Immature natural killer cell (primary cell): Measurements from ENCODE around the gene SLC35F4. TPM values are rescaled to one million over a fixed set of nuclear protein-coding genes. Genes with fewer than 3 reads are reported as not detected.

ENCODE experiments used
- DNase-seq, 3 donors: peaks; one replicate each; pipeline ENCODE4 v3.0.0; 2022; ENCODE audit warnings: mixed read lengths in 1 of 3
- H3K27ac Mint-ChIP-seq, 6 donors: one replicate each; pipeline ENCODE4 v1.8.0; 2020; ENCODE audit warnings: mixed read lengths in 6 of 6, mild to moderate bottlenecking in 5 of 6, inconsistent platforms in 4 of 6, moderate library complexity in 3 of 6
- H3K27me3 Mint-ChIP-seq, 3 donors: one replicate each; pipeline ENCODE4 v1.8.0; 2020 to 2021; ENCODE audit warnings: low read depth in 3 of 3, mild to moderate bottlenecking in 3 of 3, mixed read lengths in 3 of 3, moderate library complexity in 3 of 3, inconsistent platforms in 1 of 3
- H3K36me3 Mint-ChIP-seq, 3 donors: one replicate each; pipeline ENCODE4 v1.8.0; 2020; ENCODE audit warnings: mixed read lengths in 3 of 3, inconsistent platforms in 2 of 3, mild to moderate bottlenecking in 2 of 3
- H3K4me1 Mint-ChIP-seq, 2 donors: one replicate each; pipeline ENCODE4 v1.8.0; 2020; ENCODE audit warnings: inconsistent platforms in 2 of 2, mild to moderate bottlenecking in 2 of 2, mixed read lengths in 2 of 2, moderate library complexity in 1 of 2
- H3K4me3 Mint-ChIP-seq, 5 donors: one replicate each; pipeline ENCODE4 v1.8.0; 2020; ENCODE audit warnings: mild to moderate bottlenecking in 5 of 5, mixed read lengths in 5 of 5, inconsistent platforms in 3 of 5, moderate library complexity in 3 of 5
- H3K9me3 Mint-ChIP-seq, 6 donors: one replicate each; pipeline ENCODE4 v1.8.0; 2020; ENCODE audit warnings: mild to moderate bottlenecking in 6 of 6, mixed read lengths in 6 of 6, inconsistent platforms in 4 of 6, moderate library complexity in 3 of 6
- polyA plus RNA-seq, 3 donors: library from polyadenylated mRNA; unstranded; fragments of 300-500 nt; fragmentation: Illumina TruSeq; gene quantifications; one replicate each; pipeline ENCODE4 v1.2.3, GENCODE V29; 2021

The SLC35F4 gene
- polyA plus RNA-seq, 3 donors from 2014 or later = not detected

DNA sequence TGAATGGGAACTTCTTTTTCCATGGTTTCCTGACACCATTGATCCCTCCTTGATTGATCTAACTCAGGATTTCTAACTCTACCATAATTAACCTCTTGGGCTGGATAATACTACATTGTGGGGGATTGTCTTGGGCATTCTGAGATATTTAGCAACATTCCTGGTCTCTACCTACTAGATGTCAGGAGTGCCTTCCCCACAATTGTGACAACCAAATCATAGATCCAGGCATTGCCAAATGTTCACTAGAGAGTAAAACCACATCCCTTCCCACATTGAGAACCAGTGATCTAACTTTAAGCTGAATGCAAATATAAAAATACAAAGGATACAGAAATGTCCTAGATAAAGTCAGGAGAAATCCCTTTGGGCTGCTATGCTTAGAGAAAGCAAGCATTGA lies 335.3 kb downstream of the SLC35F4 start:
- H3K9me3 Mint-ChIP-seq = peaks cover 3 to 34% (median 19%) of the 10 kb centered on the region in 6 donors
- no peak overlapping the region for H3K27ac Mint-ChIP-seq
- no peaks in the 10 kb centered on the region for H3K4me1 Mint-ChIP-seq
- H3K36me3 Mint-ChIP-seq = no peaks in the 10 kb centered on the region
- no peak for DNase-seq
- no peak overlapping the region for H3K4me3 Mint-ChIP-seq
- peaks cover 2% of the 10 kb centered on the region in 3 donors for H3K27me3 Mint-ChIP-seq

DNA sequence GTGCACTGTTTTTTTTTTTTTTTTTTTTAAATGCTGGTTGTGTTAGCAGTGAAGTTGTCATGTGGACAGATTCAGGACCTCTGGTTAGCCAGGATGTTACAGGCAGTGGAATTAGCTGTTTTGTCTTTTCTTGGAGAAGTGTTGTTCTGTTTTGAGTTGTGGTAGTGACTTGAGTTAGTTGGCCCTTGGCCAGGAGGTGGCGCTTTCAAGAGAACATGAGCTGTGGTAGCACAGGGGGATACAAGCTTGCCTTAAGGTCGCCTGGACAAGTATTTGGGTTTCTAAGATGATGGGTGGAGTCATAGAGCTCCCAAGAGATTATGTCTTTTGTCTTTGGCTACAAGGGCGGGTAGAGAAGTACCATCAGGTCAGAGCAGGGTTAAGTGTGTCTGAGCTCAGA lies 338.9 kb downstream of the SLC35F4 start:
- H3K27ac Mint-ChIP-seq = no peak overlapping the region
- H3K4me1 Mint-ChIP-seq = no peaks in the 10 kb centered on the region
- H3K4me3 Mint-ChIP-seq = no peak overlapping the region
- peaks cover 0 to 6% (median 0%) of the 10 kb centered on the region in 3 donors for H3K36me3 Mint-ChIP-seq
- H3K9me3 Mint-ChIP-seq = peaks cover 11 to 69% (median 43%) of the 10 kb centered on the region in 6 donors
- H3K27me3 Mint-ChIP-seq = peaks cover 2 to 4% (median 2%) of the 10 kb centered on the region in 3 donors
- DNase-seq = no peak

DNA sequence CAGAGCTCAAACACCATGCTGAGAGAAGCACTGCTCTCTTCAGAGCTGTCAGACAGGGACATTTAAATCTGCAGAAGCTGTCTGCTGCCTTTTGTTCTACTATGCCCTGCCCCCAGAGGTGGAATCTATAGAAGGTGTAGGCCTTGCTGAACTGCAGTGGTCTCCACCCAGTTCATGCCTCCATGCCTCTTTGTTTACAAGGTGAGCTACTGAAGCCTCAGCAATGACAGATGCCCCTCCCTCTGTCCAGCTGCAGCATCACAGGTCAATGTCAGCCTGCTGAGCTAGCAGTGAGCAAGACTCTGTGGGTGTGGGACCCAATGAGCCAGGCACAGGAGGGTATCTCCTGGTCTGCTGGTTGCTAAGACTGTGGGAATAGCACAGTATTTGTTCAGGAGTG lies 346.8 kb downstream of the SLC35F4 start:
- no peak for DNase-seq
- no peak overlapping the region for H3K27ac Mint-ChIP-seq
- H3K4me3 Mint-ChIP-seq = no peak overlapping the region
- peaks cover 0 to 2% (median under 1%) of the 10 kb centered on the region in 3 donors for H3K27me3 Mint-ChIP-seq
- H3K9me3 Mint-ChIP-seq = peaks cover 21 to 84% (median 53%) of the 10 kb centered on the region in 6 donors
- H3K36me3 Mint-ChIP-seq = peaks cover 0 to 3% (median 0%) of the 10 kb centered on the region in 3 donors
- H3K4me1 Mint-ChIP-seq = no peaks in the 10 kb centered on the region
